Left ventricle myocardium superior (tissue), 1 donor: ENCODE measurements around the gene RNASE12. TPM values are rescaled to one million over a fixed set of nuclear protein-coding genes. Genes with fewer than 3 reads are reported as not detected.

ENCODE experiments used
- ATAC-seq: fragments of 200-7000 bp; cut with Tn5 transposase; one replicate; pipeline ENCODE4 v1.9.1; 2020; ENCODE audit warnings: mild to moderate bottlenecking, moderate library complexity
- DNase-seq: peaks from one replicate; pipeline ENCODE4 v3.0.0-alpha.2; 2020
- intact Hi-C: fragments of 100-400 bp; cut with micrococcal nuclease; formaldehyde crosslinking; loops from one replicate; pipeline ENCODE4 v1.11.0; 2022
- total RNA-seq: library from RNA; stranded (reverse); fragmentation: NEBNext Ultra II Directional; extraction: Animal tissue kit (Norgen Biotek cat#: 25700); gene quantifications from one replicate; pipeline ENCODE4 v1.2.1, GENCODE V29; 2021
- donor health status: DM: no; HTN: yes; CAD: no; lungs with severe emphysema.

Gene RNASE12
- total RNA-seq, 1 donor from 2014 or later = not detected

DNA sequence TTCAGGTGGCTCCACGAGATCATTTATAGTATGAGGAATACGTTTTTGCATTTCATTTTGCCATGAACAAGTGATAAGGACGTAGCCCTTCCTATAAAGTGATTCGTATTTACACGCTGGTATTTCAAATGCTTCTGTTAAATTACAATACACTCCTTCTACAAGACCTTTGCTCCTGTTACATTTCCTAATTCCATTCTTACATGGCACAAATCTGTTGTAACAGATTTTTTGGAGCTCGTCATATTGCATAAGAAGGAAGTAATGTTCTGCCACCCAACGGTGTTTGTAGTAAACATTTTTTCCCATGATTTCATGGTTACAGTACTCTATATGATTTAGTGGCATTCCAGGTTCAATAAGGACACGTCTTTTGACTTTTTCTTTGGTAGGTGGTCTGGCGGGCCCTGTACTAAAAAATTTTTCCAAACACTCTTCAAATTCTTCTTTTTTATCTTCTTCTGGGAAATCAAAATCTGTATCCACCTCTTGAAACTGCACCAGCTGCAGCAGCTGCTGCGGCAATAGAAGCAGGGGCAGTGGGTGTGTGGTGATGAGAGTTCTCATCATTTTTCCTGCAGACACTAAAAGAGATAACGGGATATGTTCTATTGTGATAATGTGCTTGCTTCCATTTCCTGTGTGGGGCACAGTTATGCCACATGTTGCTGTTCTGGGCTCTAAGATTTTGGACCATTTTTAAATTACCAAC lies 34.5 kb downstream of the RNASE12 start:
- intact Hi-C loops = no loop called here
- DNase-seq (no peak), ATAC-seq (no peak)

DNA sequence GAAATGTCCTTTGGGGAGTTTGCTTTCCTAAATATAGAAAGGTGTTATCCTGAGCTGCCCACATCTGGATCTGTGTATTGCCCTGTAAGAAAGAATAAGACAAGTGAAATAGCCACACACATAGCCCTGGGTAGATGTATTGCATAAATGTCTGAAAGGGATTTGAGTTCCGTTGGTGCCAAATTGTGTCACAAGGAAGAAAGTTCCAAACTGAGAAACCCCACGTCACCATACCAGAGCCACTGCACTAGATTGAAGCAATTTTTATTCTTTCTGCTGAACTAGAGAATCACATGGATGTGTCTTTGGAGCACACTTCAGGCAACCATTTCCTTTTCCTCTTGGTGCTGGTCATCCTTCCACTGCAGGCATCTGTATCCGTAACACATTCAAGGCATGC lies 35.3 kb downstream of the RNASE12 start:
- no peak for ATAC-seq
- no peak for DNase-seq
- intact Hi-C loops = no loop called here

DNA sequence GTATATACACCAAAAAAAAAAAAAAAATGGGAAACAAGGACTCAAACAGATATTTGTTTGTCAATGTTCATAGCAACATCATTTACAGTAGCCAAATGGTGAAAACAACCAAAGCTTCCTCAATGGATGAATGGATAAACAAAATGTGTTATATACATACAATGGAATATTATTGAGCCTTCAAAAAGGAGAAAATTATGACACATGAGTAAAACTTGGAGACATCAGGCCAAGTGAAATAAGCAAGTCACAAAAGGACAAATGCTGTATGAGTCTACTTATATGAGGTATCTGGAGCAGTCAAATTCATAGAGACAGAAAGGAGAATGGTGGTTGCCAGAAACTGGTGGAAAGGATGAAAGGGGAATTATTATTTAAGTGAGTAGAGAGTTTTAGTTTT lies 38.2 kb downstream of the RNASE12 start:
- ATAC-seq (no peak), DNase-seq (no peak)
- intact Hi-C loops = no loop called here

DNA sequence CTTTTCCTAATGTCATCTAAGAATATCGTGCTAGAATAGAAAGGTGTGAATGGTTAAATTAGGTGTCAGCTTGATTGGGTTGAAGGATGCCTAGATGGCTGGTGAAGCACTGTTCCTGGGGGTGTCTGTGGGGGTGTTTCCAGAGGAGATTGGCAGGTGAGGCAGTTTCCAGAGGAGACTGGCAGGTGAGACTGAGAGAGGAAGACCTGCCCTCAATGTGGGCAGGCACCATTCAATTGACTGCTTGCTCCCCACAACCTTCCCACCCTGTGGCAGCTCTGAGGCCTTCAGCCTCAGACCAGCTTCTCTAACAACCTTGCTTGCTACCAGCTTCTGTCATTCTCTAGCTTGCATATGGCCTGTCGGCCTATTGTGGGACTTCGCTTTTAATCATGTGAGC lies 39.6 kb downstream of the RNASE12 start:
- intact Hi-C loops = no loop called here
- ATAC-seq (no peak), DNase-seq (no peak)

DNA sequence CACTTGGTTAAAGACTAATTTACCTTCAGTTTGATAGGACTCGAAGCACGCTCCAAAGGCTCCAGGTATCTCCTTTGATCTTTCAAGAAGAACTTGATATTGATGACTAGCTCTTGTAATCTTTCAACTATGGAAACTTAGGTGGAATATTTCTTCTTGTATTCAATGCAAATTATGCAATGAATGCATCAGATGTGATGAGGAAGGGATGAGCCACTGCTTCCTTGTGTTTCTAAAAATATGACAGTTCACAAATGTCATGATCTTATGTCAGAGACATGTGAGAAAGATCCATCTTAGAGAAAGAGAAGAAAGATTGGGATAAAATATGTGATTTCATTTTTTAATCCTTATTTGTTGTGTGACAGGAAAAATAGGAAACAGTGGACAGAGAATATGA lies 40.2 kb downstream of the RNASE12 start:
- DNase-seq (no peak), ATAC-seq (no peak)
- intact Hi-C loops = no loop called here

DNA sequence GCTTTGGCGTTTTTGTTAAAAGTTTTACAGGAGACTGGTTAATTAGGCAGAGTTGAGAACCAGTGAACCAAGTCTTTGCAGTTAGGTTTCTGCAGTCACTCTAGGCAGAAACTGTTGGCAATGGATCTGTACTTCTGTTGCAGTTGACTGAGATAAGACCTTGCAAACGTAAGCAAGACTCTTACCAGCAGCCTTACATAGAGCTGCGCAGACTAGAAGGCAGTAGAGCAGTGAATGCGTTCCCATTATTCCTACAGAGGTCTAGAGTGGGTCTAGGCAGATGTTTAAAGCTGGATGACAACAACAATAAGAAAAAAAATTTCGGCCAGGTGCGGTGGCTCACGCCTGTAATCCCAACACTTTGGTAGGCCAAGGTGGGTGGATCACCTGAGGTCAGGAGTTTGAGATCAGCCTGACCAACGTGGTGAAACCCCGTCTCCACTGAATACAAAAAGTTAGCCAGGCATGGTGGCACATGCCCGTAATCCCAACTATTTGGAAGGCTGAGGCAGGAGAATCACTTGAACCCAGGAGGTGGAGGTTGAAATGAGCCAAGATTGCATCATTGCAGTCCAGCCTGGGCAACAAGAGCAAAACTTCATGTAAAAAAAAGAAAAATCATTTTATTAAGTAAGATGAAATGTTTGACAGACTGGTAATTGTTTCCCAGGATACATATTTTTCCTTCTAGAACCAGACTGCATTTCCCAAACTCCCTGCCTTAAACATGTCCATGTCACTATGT lies 42.6 kb downstream of the RNASE12 start:
- intact Hi-C loops = no loop called here
- DNase-seq (no peak), ATAC-seq (no peak)

DNA sequence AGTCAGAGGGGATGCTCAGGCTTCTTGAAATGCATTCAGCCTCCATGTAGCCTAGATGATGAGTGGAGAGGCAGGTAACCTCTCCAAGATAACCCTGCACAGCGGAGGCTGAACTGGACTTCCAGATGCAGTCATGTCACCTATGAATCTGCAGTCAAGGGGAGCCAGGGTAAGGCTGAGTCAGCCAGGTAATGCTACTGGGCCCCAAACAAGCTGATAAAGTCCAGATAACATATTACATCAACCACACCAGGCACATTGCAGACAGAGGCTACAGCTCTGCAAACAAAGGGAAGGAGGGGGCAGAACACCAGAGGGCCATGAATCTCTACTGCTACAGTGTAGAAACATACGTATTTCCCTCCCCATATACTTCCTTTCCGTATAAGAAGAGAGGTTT lies 44.3 kb downstream of the RNASE12 start:
- DNase-seq (no peak), ATAC-seq (no peak)
- intact Hi-C loops = no loop called here

Other genes starting within 250 kb of the RNASE12 start
- gene PARP2, start 247.7 kb downstream of the RNASE12 start, total RNA-seq = 17.5 TPM
- gene TEP1, start 177.9 kb downstream of the RNASE12 start, total RNA-seq = 10.5 TPM
- 0.77 TPM for gene KLHL33, start 155.2 kb downstream of the RNASE12 start, total RNA-seq
- 15.3 TPM for gene OSGEP, start 136.6 kb downstream of the RNASE12 start, total RNA-seq
- 68.2 TPM for gene APEX1, start 136.2 kb downstream of the RNASE12 start, total RNA-seq
- gene PIP4P1, start 129.9 kb downstream of the RNASE12 start, total RNA-seq = 17.7 TPM
- gene PNP, start 122.0 kb downstream of the RNASE12 start, total RNA-seq = 6.5 TPM
- 0.22 TPM for gene RNASE10, start 85.8 kb downstream of the RNASE12 start, total RNA-seq
- gene RNASE9, start 30.3 kb downstream of the RNASE12 start, total RNA-seq = not detected
- not detected for gene RNASE11, start 3.4 kb downstream of the RNASE12 start, total RNA-seq
- not detected for gene OR6S1, start 50.3 kb upstream of the RNASE12 start, total RNA-seq
- 8.1 TPM for gene RNASE4, start 93.2 kb upstream of the RNASE12 start, total RNA-seq
- 4.0 TPM for gene ANG, start 97.4 kb upstream of the RNASE12 start, total RNA-seq
- gene EDDM3A, start 154.5 kb upstream of the RNASE12 start, total RNA-seq = not detected
- not detected for gene EDDM3B, start 177.0 kb upstream of the RNASE12 start, total RNA-seq
- gene RNASE6, start 189.9 kb upstream of the RNASE12 start, total RNA-seq = 6.1 TPM
- gene RNASE1, start 211.5 kb upstream of the RNASE12 start, total RNA-seq = 283 TPM